ENCODE measurements around the gene NTRK3. TPM values are rescaled to one million over a fixed set of nuclear protein-coding genes. Genes with fewer than 3 reads are reported as not detected.

Gene NTRK3
- polyA plus RNA-seq, 1 donor (not counting 4 experiments of a cell fraction or from before 2014, with no cell fraction given): not detected

GRCh38 chr15:88028024-88028423, 228.5 kb downstream of the NTRK3 start:
- Histone ChIP-seq H3K9me1 (ENCODE audit: control insufficient read depth, extremely low read depth, insufficient read depth, low read length) (no peaks in the 10 kb centered on the region), H3K27me3 (ENCODE audit: control insufficient read depth, extremely low read depth, insufficient read depth, low read length) (no peaks in the 10 kb centered on the region), H3K36me3 (ENCODE audit: control insufficient read depth in 2 of 2, extremely low read depth in 1 of 2, insufficient read depth in 2 of 2, low read length in 2 of 2) (no peaks in the 10 kb centered on the region), H4K20me1 (ENCODE audit: control insufficient read depth, extremely low read depth, insufficient read depth, low read length) (no peaks in the 10 kb centered on the region), H3K9me3 (ENCODE audit: control insufficient read depth, low read depth, low read length) (no peaks in the 10 kb centered on the region), H3K27ac (ENCODE audit: control insufficient read depth, insufficient read depth, low read length) (no peak overlapping the region), H2AFZ (ENCODE audit: control insufficient read depth, low read length) (no peak overlapping the region), H3K4me3 (ENCODE audit: control insufficient read depth in 2 of 3, extremely low read depth in 1 of 3, insufficient read depth in 2 of 3, low read depth in 1 of 3, low read length in 3 of 3) (no peak overlapping the region), H3K79me2 (ENCODE audit: control insufficient read depth, insufficient read depth, low read length) (no peaks in the 10 kb centered on the region), H3K9ac (ENCODE audit: control insufficient read depth, extremely low read depth, insufficient read depth, low read length) (no peak overlapping the region), H3K4me1 (ENCODE audit: control insufficient read depth, extremely low read depth, insufficient read depth, low read length) (no peaks in the 10 kb centered on the region), H3K4me2 (ENCODE audit: control insufficient read depth, extremely low read depth, insufficient read depth, low read depth, low read length) (no peak overlapping the region)
- dilution Hi-C loops (cut with MboI; ENCODE audit: extremely low pct_ligation_motif_present, low sequenced_read_pairs): no loop called here
- no peak for FAIRE-seq
- TF ChIP-seq CTCF (optimal IDR thresholded peaks at IDR 0.05 in 1 of 3, IDR thresholded peaks at IDR 0.05 in 1 of 3, conservative IDR thresholded peaks at IDR 0.05 in 1 of 3; ENCODE audit: extremely low read depth in 1 of 3, insufficient read depth in 2 of 3, low read length in 3 of 3) (no peak), EZH2 (IDR thresholded peaks at IDR 0.05; ENCODE audit: low read length) (no peak)
- no peak for DNase-seq (ENCODE audit: low read depth, low spot score)

- Histone ChIP-seq H3K27ac (ENCODE audit: control insufficient read depth, insufficient read depth, low read length) (no peak overlapping the region), H3K9me1 (ENCODE audit: control insufficient read depth, extremely low read depth, insufficient read depth, low read length) (no peaks in the 10 kb centered on the region), H3K4me2 (ENCODE audit: control insufficient read depth, extremely low read depth, insufficient read depth, low read depth, low read length) (no peak overlapping the region), H3K4me3 (ENCODE audit: control insufficient read depth in 2 of 3, extremely low read depth in 1 of 3, insufficient read depth in 2 of 3, low read depth in 1 of 3, low read length in 3 of 3) (no peak overlapping the region), H2AFZ (ENCODE audit: control insufficient read depth, low read length) (no peak overlapping the region), H3K79me2 (ENCODE audit: control insufficient read depth, insufficient read depth, low read length) (no peaks in the 10 kb centered on the region), H3K9ac (ENCODE audit: control insufficient read depth, extremely low read depth, insufficient read depth, low read length) (no peak overlapping the region), H3K4me1 (ENCODE audit: control insufficient read depth, extremely low read depth, insufficient read depth, low read length) (no peaks in the 10 kb centered on the region), H3K9me3 (ENCODE audit: control insufficient read depth, low read depth, low read length) (no peaks in the 10 kb centered on the region), H3K36me3 (ENCODE audit: control insufficient read depth in 2 of 2, extremely low read depth in 1 of 2, insufficient read depth in 2 of 2, low read length in 2 of 2) (no peaks in the 10 kb centered on the region), H3K27me3 (ENCODE audit: control insufficient read depth, extremely low read depth, insufficient read depth, low read length) (no peaks in the 10 kb centered on the region), H4K20me1 (ENCODE audit: control insufficient read depth, extremely low read depth, insufficient read depth, low read length) (no peaks in the 10 kb centered on the region)
- FAIRE-seq (no peak), DNase-seq (ENCODE audit: low read depth, low spot score) (no peak)
- TF ChIP-seq EZH2 (IDR thresholded peaks at IDR 0.05; ENCODE audit: low read length): no peak
- no peak for TF ChIP-seq CTCF (optimal IDR thresholded peaks at IDR 0.05 in 1 of 3, IDR thresholded peaks at IDR 0.05 in 1 of 3, conservative IDR thresholded peaks at IDR 0.05 in 1 of 3; ENCODE audit: extremely low read depth in 1 of 3, insufficient read depth in 2 of 3, low read length in 3 of 3)
- dilution Hi-C loops (cut with MboI; ENCODE audit: extremely low pct_ligation_motif_present, low sequenced_read_pairs): no loop called here
Measured at GRCh38 chr15:88023914-88024313, 232.6 kb downstream of the NTRK3 start.
